Activated CD8-positive, alpha-beta T cell treated with anti-CD3 and anti-CD28 coated beads, Interleukin-2, amount 10 ng/mL, durations not matched to agents 7 days and 5 days (primary cell): ENCODE measurements around the gene RETREG1. TPM values are rescaled to one million over a fixed set of nuclear protein-coding genes. Genes with fewer than 3 reads are reported as not detected.

ENCODE experiments used
- ATAC-seq: fragments of 150-1000 bp; cut with Tn5 transposase; one replicate; pipeline ENCODE4 v1.10.0; 2021; ENCODE audit warnings: moderate library complexity
- CTCF ChIA-PET: fragments of 350-600 bp; sonication (Branson Sonifier 250); formaldehyde crosslinking; loops from one replicate; lab custom pipeline; 2021; ENCODE audit warnings: antibody characterized with exemption; lab: Charles Lee
- POLR2A ChIA-PET: fragments of 350-600 bp; sonication (Branson Sonifier 250); formaldehyde crosslinking; loops from one replicate; lab custom pipeline; 2021; ENCODE audit warnings: antibody characterized with exemption; lab: Charles Lee
- DNase-seq: peaks from one replicate; pipeline ENCODE4 v3.0.0-alpha.2; 2020
- H3K27ac Mint-ChIP-seq: one replicate; pipeline ENCODE4 v1.8.0; 2021; ENCODE audit warnings: mild to moderate bottlenecking, mixed read lengths
- H3K27me3 Mint-ChIP-seq: one replicate; pipeline ENCODE4 v1.8.0; 2021; ENCODE audit warnings: low read depth, mixed read lengths
- H3K36me3 Mint-ChIP-seq: one replicate; pipeline ENCODE4 v1.8.0; 2021; ENCODE audit warnings: low read depth, mixed read lengths
- H3K4me1 Mint-ChIP-seq: one replicate; pipeline ENCODE4 v1.8.0; 2021; ENCODE audit warnings: low read depth, mixed read lengths
- H3K4me3 Mint-ChIP-seq: one replicate; pipeline ENCODE4 v1.8.0; 2021; ENCODE audit warnings: mild to moderate bottlenecking, mixed read lengths
- H3K9me3 Mint-ChIP-seq: one replicate; pipeline ENCODE4 v1.8.0; 2022; ENCODE audit warnings: mixed read lengths; ENCODE audit not compliant: insufficient read depth
- total RNA-seq, 2 experiments: library from RNA; stranded (reverse); gene quantifications; one replicate each; pipeline ENCODE4 v1.2.3, GENCODE V29; 2021

Gene RETREG1
- total RNA-seq, 2 experiments from 2014 or later: 47.1 to 51.8 TPM

- ChIA-PET CTCF (interaction anchor here (1.1 kb wide), 1 partner anchor 10 kb away, joined by 3 read pairs; no protein-coding TSS in a partner anchor), POLR2A (no interaction called here)
- DNase-seq (no peak), ATAC-seq (no peak)
- Mint-ChIP-seq H3K4me3 (no peak overlapping the region), H3K36me3 (peaks cover 22% of the 10 kb centered on the region), H3K27ac (no peak overlapping the region), H3K9me3 (peaks cover 17% of the 10 kb centered on the region), H3K27me3 (no peaks in the 10 kb centered on the region), H3K4me1 (no peaks in the 10 kb centered on the region)
Measured at GRCh38 chr5:16493261-16493660, 123.5 kb downstream of the RETREG1 start.

GRCh38 chr5:16492398-16493140 is 124.2 kb downstream of the RETREG1 start:
- ATAC-seq (no peak), DNase-seq (no peak)
- Mint-ChIP-seq H3K36me3 (peaks cover 16% of the 10 kb centered on the region), H3K4me1 (no peaks in the 10 kb centered on the region), H3K27ac (no peak overlapping the region), H3K9me3 (peaks cover 17% of the 10 kb centered on the region), H3K27me3 (no peaks in the 10 kb centered on the region), H3K4me3 (no peak overlapping the region)
- CTCF ChIA-PET: interaction anchor here (1.1 kb wide), 1 partner anchor 9 kb away, joined by 3 read pairs; no protein-coding TSS in a partner anchor
- POLR2A ChIA-PET: no interaction called here

DNA sequence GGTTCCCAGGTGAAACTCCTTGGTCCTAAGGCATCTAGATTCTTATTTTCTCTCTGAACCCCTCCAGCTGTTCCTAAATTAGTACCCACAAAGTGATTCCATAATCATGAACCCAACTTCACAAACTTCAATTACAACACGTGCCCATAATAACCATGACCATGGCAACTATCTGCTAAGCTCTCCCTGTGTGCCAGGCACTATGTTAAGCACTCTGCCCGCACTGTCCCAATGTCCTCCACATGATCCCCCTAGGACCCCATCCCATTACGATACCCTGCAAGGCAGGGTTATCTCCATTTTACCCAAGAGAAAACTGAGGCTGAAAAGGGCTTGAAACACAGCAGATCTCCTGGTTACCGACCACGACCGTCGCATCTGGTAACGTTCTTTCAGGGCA is 125.9 kb downstream of the RETREG1 start:
- ATAC-seq (no peak), DNase-seq (no peak)
- ChIA-PET POLR2A (no interaction called here), CTCF (interaction anchor here (1.5 to 3.1 kb wide), 4 partner anchors 34 to 176 kb away, joined by 3 to 14 read pairs (median 10); no protein-coding TSS in a partner anchor)
- peaks cover 11% of the 10 kb centered on the region for H3K9me3 Mint-ChIP-seq
- no peaks in the 10 kb centered on the region for H3K27me3 Mint-ChIP-seq
- H3K36me3 Mint-ChIP-seq: peaks cover 8% of the 10 kb centered on the region
- H3K27ac Mint-ChIP-seq: no peak overlapping the region
- H3K4me3 Mint-ChIP-seq: no peak overlapping the region
- H3K4me1 Mint-ChIP-seq: peaks cover 8% of the 10 kb centered on the region

GRCh38 chr5:16489322-16489791 is 127.4 kb downstream of the RETREG1 start:
- CTCF ChIA-PET: interaction anchor here (0.6 to 3.1 kb wide), 6 partner anchors 11 to 178 kb away, joined by 3 to 14 read pairs (median 6); no protein-coding TSS in a partner anchor
- Mint-ChIP-seq H3K27me3 (no peaks in the 10 kb centered on the region), H3K36me3 (no peaks in the 10 kb centered on the region), H3K4me1 (peaks cover 8% of the 10 kb centered on the region), H3K4me3 (no peak overlapping the region), H3K9me3 (peaks cover under 1% of the 10 kb centered on the region), H3K27ac (no peak overlapping the region)
- POLR2A ChIA-PET: no interaction called here
- no peak for DNase-seq
- ATAC-seq: peak; percentile 60

DNA sequence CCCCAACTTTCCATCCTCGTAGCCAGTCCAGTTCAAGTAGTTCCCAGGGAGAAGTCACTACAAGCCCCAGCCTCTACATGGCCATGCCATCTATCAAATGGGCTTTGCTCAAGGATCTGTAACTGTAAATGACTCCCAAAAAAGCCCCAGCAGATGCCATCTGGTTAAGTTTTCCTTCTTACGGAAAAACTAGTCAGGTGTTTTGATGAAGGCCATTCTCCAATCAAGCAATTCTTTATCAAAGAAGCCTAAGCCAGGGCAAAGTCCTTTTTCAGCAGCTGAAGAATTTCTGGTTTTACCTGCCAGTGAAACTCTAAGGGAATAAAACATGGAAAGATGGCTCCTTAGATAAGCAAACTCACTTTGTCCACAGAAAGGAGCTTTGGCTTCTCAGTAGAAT is 129.3 kb downstream of the RETREG1 start:
- CTCF ChIA-PET: interaction anchor here (1.0 to 1.2 kb wide), 2 partner anchors 16 to 179 kb away, joined by 3 to 4 read pairs; no protein-coding TSS in a partner anchor
- H3K4me1 Mint-ChIP-seq: peaks cover 8% of the 10 kb centered on the region
- POLR2A ChIA-PET: interaction anchor here (0.5 kb wide), 1 partner anchor 140 kb away, joined by 4 read pairs; no protein-coding TSS in a partner anchor
- H3K36me3 Mint-ChIP-seq: no peaks in the 10 kb centered on the region
- no peaks in the 10 kb centered on the region for H3K27me3 Mint-ChIP-seq
- DNase-seq (no peak), ATAC-seq (no peak)
- H3K9me3 Mint-ChIP-seq: no peaks in the 10 kb centered on the region
- no peak overlapping the region for H3K4me3 Mint-ChIP-seq
- no peak overlapping the region for H3K27ac Mint-ChIP-seq

DNA sequence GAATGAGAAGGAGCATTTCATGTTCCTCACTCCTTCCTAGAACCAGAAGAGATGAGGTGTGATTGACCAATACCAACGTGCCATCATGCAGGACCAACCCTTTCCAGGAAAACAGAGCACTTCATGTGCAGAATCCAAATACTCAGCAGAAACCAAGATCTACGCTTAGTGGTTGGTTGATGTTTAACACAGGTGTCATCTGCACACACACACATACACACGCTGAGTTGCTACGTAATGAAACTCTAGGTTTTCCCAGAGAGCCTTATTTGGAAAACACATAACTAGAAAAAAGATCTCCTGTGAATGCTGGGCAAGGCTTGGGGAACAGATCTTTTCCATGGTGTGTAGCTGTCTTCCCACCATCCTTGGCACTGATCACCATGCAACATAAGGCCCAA is 130.1 kb downstream of the RETREG1 start:
- Mint-ChIP-seq H3K27ac (no peak overlapping the region), H3K27me3 (no peaks in the 10 kb centered on the region), H3K36me3 (peaks cover 1% of the 10 kb centered on the region), H3K4me1 (peaks cover 8% of the 10 kb centered on the region), H3K4me3 (no peak overlapping the region), H3K9me3 (no peaks in the 10 kb centered on the region)
- DNase-seq: no peak
- ChIA-PET POLR2A (interaction anchor here (0.5 kb wide), 1 partner anchor 141 kb away, joined by 4 read pairs; no protein-coding TSS in a partner anchor), CTCF (interaction anchor here (1.2 kb wide), 1 partner anchor 15 kb away, joined by 3 read pairs; no protein-coding TSS in a partner anchor)
- no peak for ATAC-seq

DNA sequence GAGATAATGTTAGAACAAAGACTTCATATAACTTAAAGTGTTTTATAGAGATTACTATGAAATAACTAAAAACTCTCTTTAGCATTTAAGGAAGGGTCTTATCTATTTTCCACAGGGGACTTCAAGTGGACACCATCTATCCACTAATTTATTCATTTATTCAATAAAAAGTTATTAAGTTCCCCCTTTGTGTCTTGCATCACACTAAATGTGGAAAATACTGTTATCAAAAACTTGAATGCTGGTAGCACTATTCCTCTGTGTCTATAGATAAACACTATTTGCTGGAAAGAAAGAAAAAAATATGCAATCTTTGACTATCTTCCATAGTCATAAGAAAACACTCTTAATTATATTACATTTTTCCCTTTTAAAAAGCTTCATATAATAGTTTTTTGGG is 131.1 kb downstream of the RETREG1 start:
- ChIA-PET POLR2A (no interaction called here), CTCF (no interaction called here)
- Mint-ChIP-seq H3K27me3 (no peaks in the 10 kb centered on the region), H3K4me3 (no peak overlapping the region), H3K27ac (no peak overlapping the region), H3K4me1 (peaks cover 8% of the 10 kb centered on the region), H3K9me3 (no peaks in the 10 kb centered on the region), H3K36me3 (peaks cover 10% of the 10 kb centered on the region)
- ATAC-seq (no peak), DNase-seq (no peak)

- no peak overlapping the region for H3K27ac Mint-ChIP-seq
- H3K4me3 Mint-ChIP-seq: no peak overlapping the region
- H3K9me3 Mint-ChIP-seq: no peaks in the 10 kb centered on the region
- DNase-seq: no peak
- H3K36me3 Mint-ChIP-seq: peaks cover 12% of the 10 kb centered on the region
- no peak for ATAC-seq
- H3K27me3 Mint-ChIP-seq: no peaks in the 10 kb centered on the region
- CTCF ChIA-PET: interaction anchor here (1.2 to 1.7 kb wide), 5 partner anchors 9 to 182 kb away, joined by 3 to 6 read pairs (median 4); no protein-coding TSS in a partner anchor
- POLR2A ChIA-PET: no interaction called here
- H3K4me1 Mint-ChIP-seq: peaks cover 8% of the 10 kb centered on the region
Measured at GRCh38 chr5:16484081-16484480, 132.7 kb downstream of the RETREG1 start.

DNA sequence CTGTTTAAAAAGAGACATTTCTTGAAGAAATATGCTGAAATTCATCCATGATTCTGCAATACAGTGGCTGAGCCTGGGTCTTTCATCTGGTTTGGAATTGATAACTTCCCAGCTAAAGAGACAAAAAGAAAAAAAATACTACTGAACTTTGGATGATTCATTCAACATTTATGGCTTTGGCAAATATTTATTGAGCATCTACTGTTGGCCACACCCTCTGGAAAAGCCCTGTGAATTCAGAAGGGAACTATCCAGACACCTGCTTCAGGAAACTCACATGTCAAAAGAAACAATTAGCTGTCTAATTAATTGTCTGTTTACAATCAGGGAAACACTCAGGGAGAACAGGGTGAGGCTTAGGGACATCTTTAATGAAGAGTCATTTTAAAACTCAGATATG is 133.4 kb downstream of the RETREG1 start:
- ChIA-PET POLR2A (no interaction called here), CTCF (interaction anchor here (0.8 to 1.6 kb wide), 5 partner anchors 9 to 183 kb away, joined by 3 to 5 read pairs (median 3); no protein-coding TSS in a partner anchor)
- DNase-seq: no peak
- Mint-ChIP-seq H3K9me3 (no peaks in the 10 kb centered on the region), H3K27me3 (no peaks in the 10 kb centered on the region), H3K4me3 (no peak overlapping the region), H3K4me1 (peaks cover 8% of the 10 kb centered on the region), H3K36me3 (peaks cover 12% of the 10 kb centered on the region), H3K27ac (no peak overlapping the region)
- ATAC-seq: no peak

- Mint-ChIP-seq H3K27me3 (no peaks in the 10 kb centered on the region), H3K36me3 (peaks cover 12% of the 10 kb centered on the region), H3K9me3 (no peaks in the 10 kb centered on the region), H3K4me1 (peaks cover 8% of the 10 kb centered on the region), H3K27ac (no peak overlapping the region), H3K4me3 (no peak overlapping the region)
- CTCF ChIA-PET: interaction anchor here (0.8 to 1.6 kb wide), 4 partner anchors 10 to 184 kb away, joined by 3 to 5 read pairs (median 4); no protein-coding TSS in a partner anchor
- DNase-seq (no peak), ATAC-seq (no peak)
- POLR2A ChIA-PET: no interaction called here
Measured at GRCh38 chr5:16482891-16483290, 133.9 kb downstream of the RETREG1 start.

- no peak overlapping the region for H3K27ac Mint-ChIP-seq
- H3K36me3 Mint-ChIP-seq: peaks cover 21% of the 10 kb centered on the region
- no peak for DNase-seq
- no peaks in the 10 kb centered on the region for H3K4me1 Mint-ChIP-seq
- POLR2A ChIA-PET: no interaction called here
- CTCF ChIA-PET: no interaction called here
- no peak overlapping the region for H3K4me3 Mint-ChIP-seq
- no peaks in the 10 kb centered on the region for H3K9me3 Mint-ChIP-seq
- no peak for ATAC-seq
- H3K27me3 Mint-ChIP-seq: no peaks in the 10 kb centered on the region
Measured at GRCh38 chr5:16480821-16481538, 135.8 kb downstream of the RETREG1 start.
